GM12878 (cell line): ENCODE results near the gene ALDH1A3. TPM values are rescaled to one million over a fixed set of nuclear protein-coding genes. Genes with fewer than 3 reads are reported as not detected.

Source experiments
- ATF3 ChIP-seq: IDR thresholded peaks from 2 replicates; pipeline ENCODE4 v1.6.1; 2011; ENCODE audit warnings: low read depth, mild to moderate bottlenecking, low read length, moderate library complexity, borderline replicate concordance; ENCODE audit errors: extremely low read depth
- BCL3 ChIP-seq: IDR thresholded peaks from 2 replicates; pipeline ENCODE4 v1.6.1; 2011; ENCODE audit warnings: borderline replicate concordance, low read depth, mild to moderate bottlenecking, moderate library complexity, low read length; ENCODE audit not compliant: insufficient read depth, poor library complexity, severe bottlenecking
- CUX1 ChIP-seq: IDR thresholded peaks from 2 replicates; pipeline ENCODE4 v1.6.1; 2012; ENCODE audit warnings: improper control_type of control experiment, low read depth, low read length; ENCODE audit not compliant: insufficient replicate concordance
- E2F8 ChIP-seq: fragments of 450-650 bp; IDR thresholded peaks from 2 replicates; pipeline ENCODE4 v1.6.1; 2018; ENCODE audit warnings: mild to moderate bottlenecking, low read depth, moderate library complexity; ENCODE audit not compliant: partially characterized antibody
- HCFC1 ChIP-seq: fragments of 150-350 bp; IDR thresholded peaks from 2 replicates; pipeline ENCODE4 v1.6.1; 2014; ENCODE audit warnings: low read length
- IKZF1 ChIP-seq: fragments of 450-650 bp; conservative IDR thresholded peaks from 2 replicates; pipeline ENCODE4 v1.6.1; 2017; ENCODE audit warnings: antibody characterized with exemption, mild to moderate bottlenecking
- MYC ChIP-seq: IDR thresholded peaks from 2 replicates; pipeline ENCODE4 v1.6.1; 2011; ENCODE audit warnings: mild to moderate bottlenecking, low read length, moderate library complexity, inconsistent platforms; ENCODE audit not compliant: insufficient read depth, insufficient replicate concordance, insufficient read length, severe bottlenecking
- NFYB ChIP-seq: IDR thresholded peaks from 2 replicates; pipeline ENCODE4 v1.6.1; 2011; ENCODE audit warnings: low read depth, mild to moderate bottlenecking, low read length, improper control_type of control experiment, moderate library complexity; ENCODE audit not compliant: insufficient read depth
- NKRF ChIP-seq: fragments of 450-650 bp; conservative IDR thresholded peaks from 2 replicates; pipeline ENCODE4 v1.6.1; 2017; ENCODE audit warnings: mild to moderate bottlenecking, moderate library complexity
- RAD51 ChIP-seq: fragments of 450-650 bp; IDR thresholded peaks from 2 replicates; pipeline ENCODE4 v1.6.1; 2016; ENCODE audit warnings: moderate library complexity, mild to moderate bottlenecking, inconsistent platforms
- YBX1 ChIP-seq: fragments of 450-650 bp; IDR thresholded peaks from 2 replicates; pipeline ENCODE4 v1.6.1; 2016; ENCODE audit warnings: antibody characterized with exemption
- polyA plus RNA-seq, 11 experiments: library from polyadenylated mRNA; depleted of rRNA in 4 of 11; unstranded in 6 of 11; stranded (reverse) in 5 of 11; fragments of >200 nt; fragmentation: Nextera tagmentation in 4 of 11; fragmentation: Illumina TruSeq in 1 of 11; extraction: Ambion mirVana in 4 of 11; extraction: Trizol in 1 of 11; gene quantifications; 1 replicate in 1 of 11; 2 replicates in 10 of 11; pipeline versions ENCODE4 v1.2.1 to v1.2.3, GENCODE V29; 2011 to 2016; ENCODE audit warnings: inconsistent platforms in 2 of 11, missing spikeins in 2 of 11, low read depth in 1 of 11
- total RNA-seq, 4 experiments: library from RNA; depleted of rRNA in 3 of 4; stranded (reverse); fragments of >200 nt in 3 of 4; fragmentation: Illumina TruSeq in 1 of 4; extraction: Trizol in 1 of 4; gene quantifications; 2 replicates each; pipeline versions ENCODE4 v1.2.1 to v1.2.3, GENCODE V29; 2013 to 2021

ALDH1A3 gene
- total and polyA plus RNA-seq, 10 of the 15 experiments (the other 5 are each of a cell fraction or from before 2014, with no cell fraction given), result 0.06 to 0.69 (median 0.18) TPM

- TF ChIP-seq NKRF, result peak; percentile 3; the same call in 1 of the 2 replicates
- no peak for TF ChIP-seq NFYB
- no peak for TF ChIP-seq YBX1
- TF ChIP-seq CUX1, result peak; percentile 42
- 0 out of 2 replicates have a peak, but pooled peaks have one; percentile 16 for TF ChIP-seq ATF3
- TF ChIP-seq BCL3, result peak; percentile 27
- TF ChIP-seq MYC, result no peak
- TF ChIP-seq E2F8, result no peak
- TF ChIP-seq HCFC1, result no peak
- TF ChIP-seq RAD51, result peak; percentile 46; the same call in 1 of the 2 replicates
- 0 out of 2 replicates have a peak, but pooled peaks have one; percentile 28 for TF ChIP-seq IKZF1
- TF ChIP-seq, all 136 proteins: peak for 19
Observed at GRCh38 chr15:100922192-100923040, 42.8 kb downstream of the ALDH1A3 start (continued).
